NT2/D1 (cell line): Measurements from ENCODE around the gene MYD88.

Experiments used
- SUZ12 ChIP-seq: IDR thresholded peaks from 2 replicates; pipeline ENCODE4 v1.6.1; 2011; ENCODE audit not compliant: insufficient read length, insufficient read depth; ENCODE audit errors: extremely low read depth
- YY1 ChIP-seq: IDR thresholded peaks from 2 replicates; pipeline ENCODE4 v1.6.1; 2011; ENCODE audit not compliant: insufficient read length, insufficient read depth

DNA sequence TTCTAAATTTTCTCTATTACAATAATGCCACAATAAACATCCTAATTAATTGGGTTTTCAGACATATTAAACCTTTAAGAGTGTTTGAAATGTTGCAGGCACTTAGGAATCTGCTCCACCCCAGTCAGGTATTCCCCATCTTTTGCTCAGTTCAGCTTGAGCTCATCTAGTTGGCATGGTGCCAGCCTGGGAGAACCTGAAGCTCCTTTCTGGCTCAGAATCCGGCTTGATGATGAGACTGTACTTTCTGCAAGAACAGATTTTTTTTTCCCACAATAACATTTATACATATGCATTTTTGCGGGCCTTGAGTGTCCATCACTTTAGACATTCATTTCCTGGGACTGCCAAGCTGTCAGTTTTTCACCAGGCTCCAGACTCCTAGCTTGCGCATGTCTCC is 19.1 kb downstream of the MYD88 start:
- no peak for TF ChIP-seq YY1
- no peak for TF ChIP-seq SUZ12
